GM23338 (cell line): ENCODE results near the gene C11orf91. TPM values are rescaled to one million over a fixed set of nuclear protein-coding genes. Genes with fewer than 3 reads are reported as not detected.

Experiments used
- ATAC-seq: fragments of 200-7000 bp; cut with Tn5 transposase; 3 replicates; pipeline ENCODE4 v1.9.1; 2020
- DNase-seq: peaks from one replicate; pipeline ENCODE4 v3.0.0-alpha.2; 2015; ENCODE audit warnings: low spot score
- H2AFZ ChIP-seq: fragments of 200-600 bp; sonication (generic); 2 replicates; pipeline ENCODE4 v1.8.0; 2016; ENCODE audit warnings: antibody characterized with exemption, mild to moderate bottlenecking, moderate library complexity
- H3F3A ChIP-seq: fragments of 200-600 bp; sonication (generic); replicated peaks from 2 replicates; pipeline ENCODE4 v1.8.0; 2017; ENCODE audit warnings: antibody characterized with exemption, mixed run types, low read depth
- H3K27ac ChIP-seq: fragments of 200-600 bp; sonication (generic); 2 replicates; pipeline ENCODE4 v1.6.1; 2016; ENCODE audit warnings: low read depth
- H3K27me3 ChIP-seq: fragments of 200-600 bp; sonication (generic); 2 replicates; pipeline ENCODE4 v1.8.0; 2016; ENCODE audit warnings: mild to moderate bottlenecking, mixed run types, moderate library complexity; ENCODE audit not compliant: insufficient read depth
- H3K36me3 ChIP-seq: fragments of 200-600 bp; sonication (generic); 2 replicates; pipeline ENCODE4 v1.8.0; 2016; ENCODE audit warnings: mild to moderate bottlenecking; ENCODE audit not compliant: insufficient read depth
- H3K4me1 ChIP-seq: fragments of 200-600 bp; sonication (generic); 2 replicates; pipeline ENCODE4 v1.8.0; 2016; ENCODE audit warnings: mild to moderate bottlenecking, moderate library complexity; ENCODE audit not compliant: insufficient read depth
- H3K4me2 ChIP-seq: fragments of 200-600 bp; sonication (generic); 2 replicates; pipeline ENCODE4 v1.7.1; 2017; ENCODE audit warnings: mixed run types
- H3K4me3 ChIP-seq: fragments of 200-600 bp; sonication (generic); 2 replicates; pipeline ENCODE4 v1.6.1; 2016; ENCODE audit warnings: mixed run types
- H3K79me2 ChIP-seq: fragments of 200-600 bp; sonication (generic); replicated peaks from 2 replicates; pipeline ENCODE4 v1.8.0; 2017; ENCODE audit warnings: mild to moderate bottlenecking; ENCODE audit not compliant: insufficient read depth
- H3K9me2 ChIP-seq: fragments of 200-600 bp; sonication (generic); 2 replicates; pipeline ENCODE4 v1.8.0; 2017; ENCODE audit not compliant: insufficient read depth
- H4K20me1 ChIP-seq: fragments of 200-600 bp; sonication (generic); replicated peaks from 2 replicates; pipeline ENCODE4 v1.8.0; 2017; ENCODE audit warnings: mild to moderate bottlenecking; ENCODE audit not compliant: insufficient read depth
- H3K27ac Mint-ChIP-seq: 2 replicates; pipeline ENCODE4 v1.8.0; 2020; ENCODE audit warnings: inconsistent platforms, mild to moderate bottlenecking, moderate library complexity, mixed read lengths
- H3K27me3 Mint-ChIP-seq: 3 replicates; pipeline ENCODE4 v1.8.0; 2022; ENCODE audit warnings: low read depth, mild to moderate bottlenecking, moderate library complexity, mixed read lengths, inconsistent platforms; ENCODE audit not compliant: insufficient read depth, poor library complexity
- H3K36me3 Mint-ChIP-seq: 3 replicates; pipeline ENCODE4 v1.8.0; 2021; ENCODE audit warnings: low read depth, mild to moderate bottlenecking, inconsistent platforms, moderate library complexity, mixed read lengths
- H3K4me1 Mint-ChIP-seq: 3 replicates; pipeline ENCODE4 v1.8.0; 2020; ENCODE audit warnings: mild to moderate bottlenecking, inconsistent platforms, mixed read lengths
- H3K4me3 Mint-ChIP-seq: 3 replicates; pipeline ENCODE4 v1.8.0; 2021; ENCODE audit warnings: moderate library complexity, mild to moderate bottlenecking, inconsistent platforms, mixed read lengths
- H3K9me3 Mint-ChIP-seq: 3 replicates; pipeline ENCODE4 v1.8.0; 2020; ENCODE audit warnings: moderate library complexity, mild to moderate bottlenecking, inconsistent platforms, mixed read lengths
- CREB1 ChIP-seq: fragments of 250-450 bp; sonication (Bioruptor Pico); IDR thresholded peaks from 2 replicates; pipeline ENCODE4 v1.5.0; 2020; ENCODE audit warnings: low read depth, mild to moderate bottlenecking, moderate library complexity
- EZH2 ChIP-seq: fragments of 200-600 bp; sonication (generic); IDR thresholded peaks from one replicate; pipeline ENCODE4 v1.8.0; 2017; ENCODE audit warnings: antibody characterized with exemption, mild to moderate bottlenecking, low read depth; ENCODE audit not compliant: unreplicated experiment
- EZH2phosphoT487 ChIP-seq: fragments of 200-600 bp; sonication (generic); IDR thresholded peaks from one replicate; pipeline ENCODE4 v1.8.1; 2018; ENCODE audit warnings: antibody characterized with exemption; ENCODE audit not compliant: unreplicated experiment
- JUNB ChIP-seq: IDR thresholded peaks from one replicate; pipeline ENCODE4 v1.6.1; 2016; ENCODE audit warnings: antibody characterized with exemption; ENCODE audit not compliant: unreplicated experiment
- NANOG ChIP-seq: IDR thresholded peaks from 2 replicates; pipeline ENCODE4 v1.6.1; 2016; ENCODE audit warnings: antibody characterized with exemption, borderline replicate concordance
- POLR2AphosphoS5 ChIP-seq: IDR thresholded peaks from 2 replicates; pipeline ENCODE4 v1.6.1; 2016; ENCODE audit warnings: antibody characterized with exemption, low read depth
- STAT1 ChIP-seq: IDR thresholded peaks from one replicate; pipeline ENCODE4 v1.6.1; 2016; ENCODE audit warnings: antibody characterized with exemption; ENCODE audit not compliant: unreplicated experiment
- ZNF114 ChIP-seq: fragments of 250-450 bp; sonication (Bioruptor Pico); IDR thresholded peaks from 2 replicates; pipeline ENCODE4 v1.5.0; 2020; ENCODE audit warnings: mild to moderate bottlenecking, moderate library complexity
- ZNF331 ChIP-seq: fragments of 250-450 bp; sonication (Bioruptor Pico); IDR thresholded peaks from 2 replicates; pipeline ENCODE4 v1.5.0; 2020; ENCODE audit warnings: low read depth, mild to moderate bottlenecking, moderate library complexity
- ZNF462 ChIP-seq: fragments of 250-450 bp; sonication (Bioruptor Pico); IDR thresholded peaks from 2 replicates; pipeline ENCODE4 v1.5.0; 2020; ENCODE audit warnings: mild to moderate bottlenecking, moderate library complexity
- polyA plus RNA-seq: library from polyadenylated mRNA; unstranded; fragments of >200 nt; fragmentation: Nextera tagmentation; extraction: Ambion mirVana; gene quantifications from 2 replicates; pipeline ENCODE4 v1.2.1, GENCODE V29; 2016
- total RNA-seq: library from RNA; depleted of rRNA; stranded (reverse); fragments of >200 nt; shearing (Covaris generic); gene quantifications from 2 replicates; pipeline ENCODE4 v1.2.3, GENCODE V29; 2014
- TF ChIP-seq, protein P1 (sequence below): IDR thresholded peaks from one replicate; pipeline ENCODE4 v1.6.1; 2018; ENCODE audit warnings: antibody characterized with exemption; ENCODE audit not compliant: unreplicated experiment
- TF ChIP-seq, protein P2 (sequence below), 2 experiments: fragments of 200-600 bp in 1 of 2; sonication (generic) in 1 of 2; conservative IDR thresholded peaks; 2 replicates each; pipeline versions ENCODE4 v1.5.1 to v1.6.1; 2016 to 2017; ENCODE audit warnings: antibody characterized with exemption in 2 of 2, low read depth in 2 of 2, mild to moderate bottlenecking in 2 of 2, moderate library complexity in 1 of 2
- TF ChIP-seq, protein P3 (sequence below): IDR thresholded peaks from 2 replicates; pipeline ENCODE4 v1.6.1; 2016; ENCODE audit warnings: antibody characterized with exemption

C11orf91 gene
- total and polyA plus RNA-seq, 2 experiments from 2014 or later: not detected

GRCh38 chr11:33743291-33743690 lies 42.7 kb upstream of the C11orf91 start:
- no peak overlapping the region for H2AFZ ChIP-seq
- TF ChIP-seq NANOG (no peak), EZH2 (no peak), JUNB (no peak), EZH2phosphoT487 (no peak), CREB1 (CRISPR knock-in tag) (no peak), ZNF331 (CRISPR knock-in tag) (no peak), POLR2AphosphoS5 (no peak), STAT1 (no peak), ZNF114 (no peak), ZNF462 (CRISPR knock-in tag) (no peak)
- TF ChIP-seq, protein P1, sequence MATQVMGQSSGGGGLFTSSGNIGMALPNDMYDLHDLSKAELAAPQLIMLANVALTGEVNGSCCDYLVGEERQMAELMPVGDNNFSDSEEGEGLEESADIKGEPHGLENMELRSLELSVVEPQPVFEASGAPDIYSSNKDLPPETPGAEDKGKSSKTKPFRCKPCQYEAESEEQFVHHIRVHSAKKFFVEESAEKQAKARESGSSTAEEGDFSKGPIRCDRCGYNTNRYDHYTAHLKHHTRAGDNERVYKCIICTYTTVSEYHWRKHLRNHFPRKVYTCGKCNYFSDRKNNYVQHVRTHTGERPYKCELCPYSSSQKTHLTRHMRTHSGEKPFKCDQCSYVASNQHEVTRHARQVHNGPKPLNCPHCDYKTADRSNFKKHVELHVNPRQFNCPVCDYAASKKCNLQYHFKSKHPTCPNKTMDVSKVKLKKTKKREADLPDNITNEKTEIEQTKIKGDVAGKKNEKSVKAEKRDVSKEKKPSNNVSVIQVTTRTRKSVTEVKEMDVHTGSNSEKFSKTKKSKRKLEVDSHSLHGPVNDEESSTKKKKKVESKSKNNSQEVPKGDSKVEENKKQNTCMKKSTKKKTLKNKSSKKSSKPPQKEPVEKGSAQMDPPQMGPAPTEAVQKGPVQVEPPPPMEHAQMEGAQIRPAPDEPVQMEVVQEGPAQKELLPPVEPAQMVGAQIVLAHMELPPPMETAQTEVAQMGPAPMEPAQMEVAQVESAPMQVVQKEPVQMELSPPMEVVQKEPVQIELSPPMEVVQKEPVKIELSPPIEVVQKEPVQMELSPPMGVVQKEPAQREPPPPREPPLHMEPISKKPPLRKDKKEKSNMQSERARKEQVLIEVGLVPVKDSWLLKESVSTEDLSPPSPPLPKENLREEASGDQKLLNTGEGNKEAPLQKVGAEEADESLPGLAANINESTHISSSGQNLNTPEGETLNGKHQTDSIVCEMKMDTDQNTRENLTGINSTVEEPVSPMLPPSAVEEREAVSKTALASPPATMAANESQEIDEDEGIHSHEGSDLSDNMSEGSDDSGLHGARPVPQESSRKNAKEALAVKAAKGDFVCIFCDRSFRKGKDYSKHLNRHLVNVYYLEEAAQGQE: no peak
- TF ChIP-seq, protein P2, sequence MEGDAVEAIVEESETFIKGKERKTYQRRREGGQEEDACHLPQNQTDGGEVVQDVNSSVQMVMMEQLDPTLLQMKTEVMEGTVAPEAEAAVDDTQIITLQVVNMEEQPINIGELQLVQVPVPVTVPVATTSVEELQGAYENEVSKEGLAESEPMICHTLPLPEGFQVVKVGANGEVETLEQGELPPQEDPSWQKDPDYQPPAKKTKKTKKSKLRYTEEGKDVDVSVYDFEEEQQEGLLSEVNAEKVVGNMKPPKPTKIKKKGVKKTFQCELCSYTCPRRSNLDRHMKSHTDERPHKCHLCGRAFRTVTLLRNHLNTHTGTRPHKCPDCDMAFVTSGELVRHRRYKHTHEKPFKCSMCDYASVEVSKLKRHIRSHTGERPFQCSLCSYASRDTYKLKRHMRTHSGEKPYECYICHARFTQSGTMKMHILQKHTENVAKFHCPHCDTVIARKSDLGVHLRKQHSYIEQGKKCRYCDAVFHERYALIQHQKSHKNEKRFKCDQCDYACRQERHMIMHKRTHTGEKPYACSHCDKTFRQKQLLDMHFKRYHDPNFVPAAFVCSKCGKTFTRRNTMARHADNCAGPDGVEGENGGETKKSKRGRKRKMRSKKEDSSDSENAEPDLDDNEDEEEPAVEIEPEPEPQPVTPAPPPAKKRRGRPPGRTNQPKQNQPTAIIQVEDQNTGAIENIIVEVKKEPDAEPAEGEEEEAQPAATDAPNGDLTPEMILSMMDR (conservative IDR thresholded peaks at IDR 0.05; ENCODE audit: low read depth in 2 of 2): no peak
- TF ChIP-seq, protein P3, sequence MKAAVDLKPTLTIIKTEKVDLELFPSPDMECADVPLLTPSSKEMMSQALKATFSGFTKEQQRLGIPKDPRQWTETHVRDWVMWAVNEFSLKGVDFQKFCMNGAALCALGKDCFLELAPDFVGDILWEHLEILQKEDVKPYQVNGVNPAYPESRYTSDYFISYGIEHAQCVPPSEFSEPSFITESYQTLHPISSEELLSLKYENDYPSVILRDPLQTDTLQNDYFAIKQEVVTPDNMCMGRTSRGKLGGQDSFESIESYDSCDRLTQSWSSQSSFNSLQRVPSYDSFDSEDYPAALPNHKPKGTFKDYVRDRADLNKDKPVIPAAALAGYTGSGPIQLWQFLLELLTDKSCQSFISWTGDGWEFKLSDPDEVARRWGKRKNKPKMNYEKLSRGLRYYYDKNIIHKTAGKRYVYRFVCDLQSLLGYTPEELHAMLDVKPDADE: no peak
- DNase-seq (no peak), ATAC-seq (no peak)
- Mint-ChIP-seq H3K9me3 (no peaks in the 10 kb centered on the region), H3K4me1 (peaks cover 3% of the 10 kb centered on the region; the same call in 2 of the 3 replicates), H3K27ac (no peak overlapping the region), H3K27me3 (no peaks in the 10 kb centered on the region), H3K4me3 (no peak overlapping the region), H3K36me3 (no peaks in the 10 kb centered on the region)
- no peaks in the 10 kb centered on the region for H3F3A ChIP-seq
- no peak overlapping the region for H3K4me3 ChIP-seq
- no peaks in the 10 kb centered on the region for H3K4me1 ChIP-seq
- H4K20me1 ChIP-seq: no peaks in the 10 kb centered on the region
- no peak overlapping the region for H3K4me2 ChIP-seq
- no peak overlapping the region for H3K27ac ChIP-seq
- H3K9me2 ChIP-seq: no peaks in the 10 kb centered on the region
- no peaks in the 10 kb centered on the region for H3K36me3 ChIP-seq
- no peaks in the 10 kb centered on the region for H3K27me3 ChIP-seq
- no peaks in the 10 kb centered on the region for H3K79me2 ChIP-seq
